Measurements from ENCODE around the gene TRIP11.

DNA sequence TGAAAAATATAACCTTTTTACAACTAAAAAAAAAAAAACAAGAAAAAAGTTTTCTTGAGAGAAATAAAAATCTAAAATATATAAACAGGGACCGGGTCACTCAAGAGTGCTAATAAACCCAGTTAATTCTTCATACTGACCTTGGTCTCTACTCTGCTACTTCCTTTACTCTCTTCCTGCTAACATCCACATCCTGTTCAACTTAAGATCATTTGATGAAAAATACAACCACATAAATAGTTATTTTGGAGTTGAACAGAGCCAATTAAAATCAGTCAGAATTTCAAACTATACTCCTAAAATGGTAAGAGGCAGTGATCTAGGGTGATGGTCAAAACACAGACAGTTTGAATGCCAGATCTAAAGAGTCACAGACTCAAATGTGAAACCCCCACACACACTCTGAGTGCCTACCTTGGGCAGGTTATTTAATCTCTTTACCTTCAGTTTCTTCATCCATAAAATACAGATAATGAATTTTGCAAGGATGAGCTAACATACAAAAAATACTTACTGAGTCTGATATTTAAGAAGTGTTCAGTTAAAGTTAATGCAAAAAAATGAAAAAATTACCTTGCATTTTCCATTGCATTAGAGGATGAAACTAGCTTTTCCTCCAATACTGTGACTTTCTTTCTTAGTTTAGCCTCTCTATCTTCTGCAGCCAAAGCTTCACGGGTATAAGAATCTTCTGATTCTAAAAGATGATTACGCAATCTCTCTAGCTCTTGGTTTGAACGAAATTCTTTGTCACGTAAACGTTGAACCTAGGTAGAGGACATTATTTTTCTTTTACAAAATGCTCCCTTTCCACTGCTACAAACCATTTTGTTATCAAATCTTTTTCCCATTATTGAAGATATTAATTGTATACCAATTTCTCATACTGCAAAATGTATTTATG, 40.9 kb downstream of the TRIP11 start:
- TF ChIP-seq HNRNPLL (IDR thresholded peaks at IDR 0.05; ENCODE audit: low read depth, low read length, poor library complexity, severe bottlenecking): no peak
- TF ChIP-seq, protein P1, sequence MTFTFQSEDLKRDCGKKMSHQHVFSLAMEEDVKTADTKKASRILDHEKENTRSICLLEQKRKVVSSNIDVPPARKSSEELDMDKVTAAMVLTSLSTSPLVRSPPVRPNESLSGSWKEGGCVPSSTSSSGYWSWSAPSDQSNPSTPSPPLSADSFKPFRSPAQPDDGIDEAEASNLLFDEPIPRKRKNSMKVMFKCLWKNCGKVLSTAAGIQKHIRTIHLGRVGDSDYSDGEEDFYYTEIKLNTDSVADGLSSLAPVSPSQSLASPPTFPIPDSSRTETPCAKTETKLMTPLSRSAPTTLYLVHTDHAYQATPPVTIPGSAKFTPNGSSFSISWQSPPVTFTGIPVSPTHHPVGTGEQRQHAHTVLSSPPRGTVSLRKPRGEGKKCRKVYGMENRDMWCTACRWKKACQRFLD (CRISPR knock-in tag; IDR thresholded peaks at IDR 0.05; ENCODE audit: borderline replicate concordance): no peak
- TF ChIP-seq, protein P2, sequence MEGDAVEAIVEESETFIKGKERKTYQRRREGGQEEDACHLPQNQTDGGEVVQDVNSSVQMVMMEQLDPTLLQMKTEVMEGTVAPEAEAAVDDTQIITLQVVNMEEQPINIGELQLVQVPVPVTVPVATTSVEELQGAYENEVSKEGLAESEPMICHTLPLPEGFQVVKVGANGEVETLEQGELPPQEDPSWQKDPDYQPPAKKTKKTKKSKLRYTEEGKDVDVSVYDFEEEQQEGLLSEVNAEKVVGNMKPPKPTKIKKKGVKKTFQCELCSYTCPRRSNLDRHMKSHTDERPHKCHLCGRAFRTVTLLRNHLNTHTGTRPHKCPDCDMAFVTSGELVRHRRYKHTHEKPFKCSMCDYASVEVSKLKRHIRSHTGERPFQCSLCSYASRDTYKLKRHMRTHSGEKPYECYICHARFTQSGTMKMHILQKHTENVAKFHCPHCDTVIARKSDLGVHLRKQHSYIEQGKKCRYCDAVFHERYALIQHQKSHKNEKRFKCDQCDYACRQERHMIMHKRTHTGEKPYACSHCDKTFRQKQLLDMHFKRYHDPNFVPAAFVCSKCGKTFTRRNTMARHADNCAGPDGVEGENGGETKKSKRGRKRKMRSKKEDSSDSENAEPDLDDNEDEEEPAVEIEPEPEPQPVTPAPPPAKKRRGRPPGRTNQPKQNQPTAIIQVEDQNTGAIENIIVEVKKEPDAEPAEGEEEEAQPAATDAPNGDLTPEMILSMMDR (CRISPR knock-in tag; IDR thresholded peaks at IDR 0.05): no peak
- TF ChIP-seq, protein P3, sequence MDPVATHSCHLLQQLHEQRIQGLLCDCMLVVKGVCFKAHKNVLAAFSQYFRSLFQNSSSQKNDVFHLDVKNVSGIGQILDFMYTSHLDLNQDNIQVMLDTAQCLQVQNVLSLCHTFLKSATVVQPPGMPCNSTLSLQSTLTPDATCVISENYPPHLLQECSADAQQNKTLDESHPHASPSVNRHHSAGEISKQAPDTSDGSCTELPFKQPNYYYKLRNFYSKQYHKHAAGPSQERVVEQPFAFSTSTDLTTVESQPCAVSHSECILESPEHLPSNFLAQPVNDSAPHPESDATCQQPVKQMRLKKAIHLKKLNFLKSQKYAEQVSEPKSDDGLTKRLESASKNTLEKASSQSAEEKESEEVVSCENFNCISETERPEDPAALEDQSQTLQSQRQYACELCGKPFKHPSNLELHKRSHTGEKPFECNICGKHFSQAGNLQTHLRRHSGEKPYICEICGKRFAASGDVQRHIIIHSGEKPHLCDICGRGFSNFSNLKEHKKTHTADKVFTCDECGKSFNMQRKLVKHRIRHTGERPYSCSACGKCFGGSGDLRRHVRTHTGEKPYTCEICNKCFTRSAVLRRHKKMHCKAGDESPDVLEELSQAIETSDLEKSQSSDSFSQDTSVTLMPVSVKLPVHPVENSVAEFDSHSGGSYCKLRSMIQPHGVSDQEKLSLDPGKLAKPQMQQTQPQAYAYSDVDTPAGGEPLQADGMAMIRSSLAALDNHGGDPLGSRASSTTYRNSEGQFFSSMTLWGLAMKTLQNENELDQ (CRISPR knock-in tag; IDR thresholded peaks at IDR 0.05; ENCODE audit: borderline replicate concordance): no peak
- no peak for TF ChIP-seq POLR2A (IDR thresholded peaks at IDR 0.05; ENCODE audit: insufficient read depth in 1 of 2, low read depth in 2 of 2, low read length in 2 of 2)
- no peak for TF ChIP-seq ZNF549 (CRISPR knock-in tag; IDR thresholded peaks at IDR 0.05)
- no peak for TF ChIP-seq RBAK (CRISPR knock-in tag; IDR thresholded peaks at IDR 0.05)
- TF ChIP-seq, protein P4, sequence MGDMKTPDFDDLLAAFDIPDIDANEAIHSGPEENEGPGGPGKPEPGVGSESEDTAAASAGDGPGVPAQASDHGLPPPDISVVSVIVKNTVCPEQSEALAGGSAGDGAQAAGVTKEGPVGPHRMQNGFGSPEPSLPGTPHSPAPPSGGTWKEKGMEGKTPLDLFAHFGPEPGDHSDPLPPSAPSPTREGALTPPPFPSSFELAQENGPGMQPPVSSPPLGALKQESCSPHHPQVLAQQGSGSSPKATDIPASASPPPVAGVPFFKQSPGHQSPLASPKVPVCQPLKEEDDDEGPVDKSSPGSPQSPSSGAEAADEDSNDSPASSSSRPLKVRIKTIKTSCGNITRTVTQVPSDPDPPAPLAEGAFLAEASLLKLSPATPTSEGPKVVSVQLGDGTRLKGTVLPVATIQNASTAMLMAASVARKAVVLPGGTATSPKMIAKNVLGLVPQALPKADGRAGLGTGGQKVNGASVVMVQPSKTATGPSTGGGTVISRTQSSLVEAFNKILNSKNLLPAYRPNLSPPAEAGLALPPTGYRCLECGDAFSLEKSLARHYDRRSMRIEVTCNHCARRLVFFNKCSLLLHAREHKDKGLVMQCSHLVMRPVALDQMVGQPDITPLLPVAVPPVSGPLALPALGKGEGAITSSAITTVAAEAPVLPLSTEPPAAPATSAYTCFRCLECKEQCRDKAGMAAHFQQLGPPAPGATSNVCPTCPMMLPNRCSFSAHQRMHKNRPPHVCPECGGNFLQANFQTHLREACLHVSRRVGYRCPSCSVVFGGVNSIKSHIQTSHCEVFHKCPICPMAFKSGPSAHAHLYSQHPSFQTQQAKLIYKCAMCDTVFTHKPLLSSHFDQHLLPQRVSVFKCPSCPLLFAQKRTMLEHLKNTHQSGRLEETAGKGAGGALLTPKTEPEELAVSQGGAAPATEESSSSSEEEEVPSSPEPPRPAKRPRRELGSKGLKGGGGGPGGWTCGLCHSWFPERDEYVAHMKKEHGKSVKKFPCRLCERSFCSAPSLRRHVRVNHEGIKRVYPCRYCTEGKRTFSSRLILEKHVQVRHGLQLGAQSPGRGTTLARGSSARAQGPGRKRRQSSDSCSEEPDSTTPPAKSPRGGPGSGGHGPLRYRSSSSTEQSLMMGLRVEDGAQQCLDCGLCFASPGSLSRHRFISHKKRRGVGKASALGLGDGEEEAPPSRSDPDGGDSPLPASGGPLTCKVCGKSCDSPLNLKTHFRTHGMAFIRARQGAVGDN (CRISPR knock-in tag; IDR thresholded peaks at IDR 0.05): no peak
- no peak for TF ChIP-seq SUZ12 (IDR thresholded peaks at IDR 0.05; ENCODE audit: low read depth, low read length)
- TF ChIP-seq KAT2B (IDR thresholded peaks at IDR 0.05; ENCODE audit: borderline replicate concordance, low read depth, low read length): no peak

Data from HepG2 (cell line).